Measurements from ENCODE around the gene KSR1. TPM values are rescaled to one million over a fixed set of nuclear protein-coding genes. Genes with fewer than 3 reads are reported as not detected.

Gene KSR1
- total and polyA plus RNA-seq, 8 donors = 2.7 to 32.1 (median 13.6) TPM

DNA sequence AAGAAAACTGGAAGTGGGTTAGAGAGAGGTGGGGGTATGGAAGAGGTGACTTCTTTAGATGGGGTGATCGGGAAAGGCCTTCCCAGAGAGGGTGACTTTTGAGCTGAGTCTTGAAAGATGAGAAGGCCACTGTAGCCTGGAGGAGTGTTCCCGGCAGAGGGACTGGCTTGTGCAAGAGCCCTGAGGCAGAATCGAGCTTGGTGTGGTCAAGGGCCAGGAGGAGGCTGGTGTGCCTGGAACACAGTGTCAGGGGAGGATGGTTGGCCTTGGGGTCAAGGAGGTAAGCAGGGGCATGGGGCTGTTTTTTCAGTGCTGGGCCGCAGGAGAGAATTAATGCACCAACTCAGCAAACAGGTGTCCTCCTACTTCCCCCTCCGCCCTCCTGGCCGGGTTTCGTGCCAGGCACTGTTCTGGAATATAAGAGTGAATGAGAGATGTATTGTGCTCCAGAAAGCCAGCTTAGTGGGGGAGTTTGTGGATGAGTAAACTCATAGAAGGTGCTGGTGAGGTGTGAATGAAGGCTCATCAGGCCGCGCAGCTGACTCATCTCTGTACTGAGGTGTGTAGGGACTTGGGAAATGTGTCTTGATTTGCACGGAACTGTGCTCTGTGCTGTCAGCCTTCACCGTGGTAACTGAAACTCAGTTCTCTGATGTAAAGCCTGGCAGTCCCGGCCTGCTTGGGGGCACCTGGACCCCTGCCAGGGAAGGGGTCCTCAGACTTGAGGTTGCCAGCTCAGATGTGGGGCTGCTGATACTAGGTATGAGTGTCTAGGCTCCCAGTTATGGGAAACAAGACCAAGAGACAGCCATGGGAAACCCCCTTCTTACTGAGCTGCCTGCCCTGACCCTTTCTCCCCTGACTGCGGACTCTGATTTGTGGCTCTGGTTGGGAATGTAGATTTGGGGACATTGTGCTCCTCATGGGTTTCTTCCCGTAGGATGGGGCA, 15.3 kb downstream of the KSR1 start:
- TF ChIP-seq, protein P1, sequence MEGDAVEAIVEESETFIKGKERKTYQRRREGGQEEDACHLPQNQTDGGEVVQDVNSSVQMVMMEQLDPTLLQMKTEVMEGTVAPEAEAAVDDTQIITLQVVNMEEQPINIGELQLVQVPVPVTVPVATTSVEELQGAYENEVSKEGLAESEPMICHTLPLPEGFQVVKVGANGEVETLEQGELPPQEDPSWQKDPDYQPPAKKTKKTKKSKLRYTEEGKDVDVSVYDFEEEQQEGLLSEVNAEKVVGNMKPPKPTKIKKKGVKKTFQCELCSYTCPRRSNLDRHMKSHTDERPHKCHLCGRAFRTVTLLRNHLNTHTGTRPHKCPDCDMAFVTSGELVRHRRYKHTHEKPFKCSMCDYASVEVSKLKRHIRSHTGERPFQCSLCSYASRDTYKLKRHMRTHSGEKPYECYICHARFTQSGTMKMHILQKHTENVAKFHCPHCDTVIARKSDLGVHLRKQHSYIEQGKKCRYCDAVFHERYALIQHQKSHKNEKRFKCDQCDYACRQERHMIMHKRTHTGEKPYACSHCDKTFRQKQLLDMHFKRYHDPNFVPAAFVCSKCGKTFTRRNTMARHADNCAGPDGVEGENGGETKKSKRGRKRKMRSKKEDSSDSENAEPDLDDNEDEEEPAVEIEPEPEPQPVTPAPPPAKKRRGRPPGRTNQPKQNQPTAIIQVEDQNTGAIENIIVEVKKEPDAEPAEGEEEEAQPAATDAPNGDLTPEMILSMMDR (IDR thresholded peaks at IDR 0.05) = no peak
- TF ChIP-seq POLR2A (IDR thresholded peaks at IDR 0.05) = no peak
- TF ChIP-seq EP300 (IDR thresholded peaks at IDR 0.05) = no peak
- no peak for TF ChIP-seq POLR2AphosphoS5 (IDR thresholded peaks at IDR 0.05)
- Histone ChIP-seq H3K4me1 (peaks cover 27 to 59% (median 44%) of the 10 kb centered on the region in 4 donors), H3K27ac (peak overlapping the region in 1 of 5 donors; percentile 42), H3K9me3 (no peaks in the 10 kb centered on the region), H3K4me3 (no peak overlapping the region), H3K27me3 (no peaks in the 10 kb centered on the region), H3K36me3 (no peaks in the 10 kb centered on the region)
- 75 to 86% (median 82%) methylated on average over 14 of the region's 14 CpGs for WGBS, 5 donors
- DNase-seq = peak in 1 of 2 donors; percentile 39
- intact Hi-C loops (cut with DNase I; ENCODE audit: low total_unique reads) = no loop called here

DNA sequence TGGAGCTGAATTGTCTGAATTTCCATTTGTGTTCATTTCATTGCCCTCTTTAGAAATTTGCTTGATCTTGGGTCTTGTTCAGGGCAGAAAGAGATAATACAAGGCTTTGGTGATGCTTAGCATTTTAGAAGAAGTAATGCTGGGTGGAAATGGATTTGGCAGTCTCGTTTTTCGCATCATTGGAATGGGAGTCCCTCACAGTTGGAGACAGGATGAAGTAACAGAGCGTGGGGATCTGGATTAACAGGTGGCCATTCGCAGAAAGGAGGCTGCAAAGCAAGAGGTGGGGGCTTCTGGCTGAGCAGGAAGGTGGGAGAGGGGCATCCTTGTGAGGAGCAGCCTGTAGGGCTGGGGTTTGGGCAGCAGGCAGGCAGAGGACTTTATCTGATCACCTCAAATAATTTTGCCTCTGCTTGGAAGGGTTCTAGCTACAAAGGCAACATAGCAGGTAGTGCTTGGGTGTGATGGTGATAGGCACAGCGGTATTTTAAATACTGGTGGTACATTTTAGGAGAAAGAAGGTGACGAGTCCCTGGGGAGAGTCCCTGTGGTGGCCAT, 17.0 kb downstream of the KSR1 start:
- WGBS, 5 donors = 80 to 86% (median 84%) methylated on average over 6 of the region's 6 CpGs
- no peak for DNase-seq
- TF ChIP-seq EP300 (IDR thresholded peaks at IDR 0.05) (no peak), POLR2A (IDR thresholded peaks at IDR 0.05) (no peak), POLR2AphosphoS5 (IDR thresholded peaks at IDR 0.05) (no peak)
- TF ChIP-seq, protein P1 (IDR thresholded peaks at IDR 0.05) = no peak
- Histone ChIP-seq H3K4me1 (peaks cover 27 to 61% (median 49%) of the 10 kb centered on the region in 4 donors), H3K4me3 (no peak overlapping the region), H3K27ac (peak overlapping the region; percentile 44 to 83 (median 68)), H3K27me3 (no peaks in the 10 kb centered on the region), H3K36me3 (no peaks in the 10 kb centered on the region), H3K9me3 (no peaks in the 10 kb centered on the region)
- intact Hi-C loops (cut with DNase I; ENCODE audit: low total_unique reads) = no loop called here

DNA sequence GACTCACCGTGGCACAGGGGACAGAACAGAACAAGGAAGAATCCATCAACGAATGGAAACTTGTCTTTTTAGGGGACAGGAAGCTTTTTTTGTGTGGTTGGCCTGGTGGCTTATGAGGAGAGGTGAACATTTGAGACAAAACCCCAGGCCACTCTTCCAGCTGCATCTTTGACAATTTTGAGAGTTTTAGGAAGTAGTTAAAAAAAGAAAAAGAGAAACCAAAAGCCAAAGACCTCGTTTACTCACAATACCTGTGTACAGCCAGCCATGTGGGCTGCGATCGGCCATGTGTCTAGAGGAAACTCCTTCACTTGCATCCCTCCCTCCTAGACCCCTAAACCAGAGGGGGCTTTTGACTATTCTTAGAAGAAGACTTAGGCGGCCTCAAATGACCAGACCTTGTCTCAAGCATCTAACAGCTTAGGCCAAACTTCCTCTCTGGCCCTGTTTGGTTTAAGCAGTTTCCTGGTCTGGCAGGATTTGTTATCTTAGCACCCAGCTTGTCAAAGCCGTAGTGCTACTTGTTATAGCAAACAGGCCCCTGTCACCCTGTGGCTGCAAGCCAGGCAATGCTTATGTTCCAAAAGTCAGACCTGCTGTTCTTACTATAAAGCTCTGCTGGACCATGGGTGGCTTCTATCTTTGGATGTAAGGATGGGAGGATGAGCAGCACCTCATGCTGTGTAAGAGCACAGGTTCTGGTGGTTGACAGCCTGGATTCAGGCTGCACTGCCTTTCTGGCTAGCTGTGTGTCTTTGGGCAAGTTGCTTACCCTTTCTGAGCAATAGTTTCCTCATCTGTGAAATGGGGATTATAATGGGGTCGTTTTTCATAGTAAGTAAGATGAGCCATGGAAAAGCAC, 17.7 kb downstream of the KSR1 start:
- Histone ChIP-seq H3K27ac (peak overlapping the region; percentile 41 to 83 (median 68)), H3K4me1 (peaks cover 27 to 61% (median 49%) of the 10 kb centered on the region in 4 donors), H3K27me3 (no peaks in the 10 kb centered on the region), H3K4me3 (peak overlapping the region in 1 of 4 donors; percentile 3), H3K9me3 (no peaks in the 10 kb centered on the region), H3K36me3 (no peaks in the 10 kb centered on the region)
- DNase-seq = peak; percentile 85 to 91
- TF ChIP-seq, protein P1 (IDR thresholded peaks at IDR 0.05) = peak in 1 of 7 experiments; percentile 5
- TF ChIP-seq POLR2AphosphoS5 (IDR thresholded peaks at IDR 0.05) (peak in 2 of 3 donors; percentile 17 to 69), POLR2A (IDR thresholded peaks at IDR 0.05) (no peak)
- 28 to 39% (median 35%) methylated on average over 8 of the region's 8 CpGs for WGBS, 5 donors
- intact Hi-C loops (cut with DNase I; ENCODE audit: low total_unique reads) = no loop called here
